ENCODE data around the gene KHDC1L. TPM values are rescaled to one million over a fixed set of nuclear protein-coding genes. Genes with fewer than 3 reads are reported as not detected.
"Not testable (repeated sequence)": the region's sequence is repeated elsewhere in the genome, so short reads cannot be mapped to it uniquely, and the experiment has no call there.

Gene KHDC1L
- total RNA-seq, 1 experiment from 2014 or later, result 1.1 TPM

- H3K27me3 ChIP-seq (ENCODE audit: insufficient read depth, low read depth), result no peaks in the 10 kb centered on the region
- no peaks in the 10 kb centered on the region for H3K9me3 ChIP-seq (ENCODE audit: insufficient read depth, low read depth)
- H3K9me2 ChIP-seq (ENCODE audit: insufficient read depth), result no peaks in the 10 kb centered on the region; the same call in 1 of the 2 replicates
- CTCF ChIA-PET, result no interaction called here
- no peaks in the 10 kb centered on the region for H4K20me1 ChIP-seq (ENCODE audit: insufficient read depth)
- POLR2A ChIA-PET (ENCODE audit: unreplicated experiment), result no interaction called here
- H3K4me3 ChIP-seq, result no peak overlapping the region
- H3K36me3 ChIP-seq (ENCODE audit: low read depth), result no peaks in the 10 kb centered on the region
- no peaks in the 10 kb centered on the region for H3K79me2 ChIP-seq (ENCODE audit: low read depth)
- TF ChIP-seq EZH2 (IDR thresholded peaks at IDR 0.05; ENCODE audit: low read depth), result no peak
- no peak for DNase-seq
- H3K27ac ChIP-seq, result no peak overlapping the region
- H3K4me1 ChIP-seq (replicated peaks; ENCODE audit: insufficient read depth), result no peaks in the 10 kb centered on the region
- H3K4me2 ChIP-seq, result no peak overlapping the region
- H3F3A ChIP-seq (ENCODE audit: insufficient read depth, low read depth), result no peaks in the 10 kb centered on the region
- intact Hi-C loops (cut with micrococcal nuclease; ENCODE audit: unreplicated experiment), result no loop called here
- H2AFZ ChIP-seq, result no peak overlapping the region
- BruUV-seq (replicated peaks), result no TSS peak
Measured at GRCh38 chr6:73242001-73242400, 16.7 kb upstream of the KHDC1L start.

- no peaks in the 10 kb centered on the region for H3K27me3 ChIP-seq (ENCODE audit: insufficient read depth, low read depth)
- DNase-seq, result no peak
- H3K9me3 ChIP-seq (ENCODE audit: insufficient read depth, low read depth), result no peaks in the 10 kb centered on the region
- CTCF ChIA-PET, result no interaction called here
- H3K79me2 ChIP-seq (ENCODE audit: low read depth), result no peaks in the 10 kb centered on the region
- no peak overlapping the region for H3K4me3 ChIP-seq
- H3K9me2 ChIP-seq (ENCODE audit: insufficient read depth), result no peaks in the 10 kb centered on the region; the same call in 1 of the 2 replicates
- H3F3A ChIP-seq (ENCODE audit: insufficient read depth, low read depth), result peaks cover 4% of the 10 kb centered on the region; the same call in 1 of the 2 replicates
- no peak overlapping the region for H2AFZ ChIP-seq
- no peak overlapping the region for H3K27ac ChIP-seq
- TF ChIP-seq EZH2 (IDR thresholded peaks at IDR 0.05; ENCODE audit: low read depth) (no peak), CTCF (conservative IDR thresholded peaks at IDR 0.05) (no peak)
- POLR2A ChIA-PET (ENCODE audit: unreplicated experiment), result no interaction called here
- no peak overlapping the region for H3K4me2 ChIP-seq
- intact Hi-C loops (cut with micrococcal nuclease; ENCODE audit: unreplicated experiment), result no loop called here
- H4K20me1 ChIP-seq (ENCODE audit: insufficient read depth), result no peaks in the 10 kb centered on the region
- no peaks in the 10 kb centered on the region for H3K36me3 ChIP-seq (ENCODE audit: low read depth)
- no TSS peak for BruUV-seq (replicated peaks)
- H3K4me1 ChIP-seq (replicated peaks; ENCODE audit: insufficient read depth), result no peaks in the 10 kb centered on the region; the same call in 1 of the 2 replicates
Measured at GRCh38 chr6:73240730-73241129, 15.4 kb upstream of the KHDC1L start.

GRCh38 chr6:73236144-73236750 lies 11.0 kb upstream of the KHDC1L start:
- no peak for TF ChIP-seq CTCF (conservative IDR thresholded peaks at IDR 0.05)
- no peak for TF ChIP-seq EZH2 (IDR thresholded peaks at IDR 0.05; ENCODE audit: low read depth)
- no peaks in the 10 kb centered on the region for H4K20me1 ChIP-seq (ENCODE audit: insufficient read depth)
- ChIA-PET CTCF (no interaction called here), POLR2A (ENCODE audit: unreplicated experiment) (no interaction called here)
- peak in 1 of 2 experiments; percentile 79 for DNase-seq
- BruUV-seq (replicated peaks), result no TSS peak
- H3K4me1 ChIP-seq (replicated peaks; ENCODE audit: insufficient read depth), result peaks cover 4% of the 10 kb centered on the region; the same call in 1 of the 2 replicates
- H3K9me2 ChIP-seq (ENCODE audit: insufficient read depth), result no peaks in the 10 kb centered on the region
- H3K36me3 ChIP-seq (ENCODE audit: low read depth), result no peaks in the 10 kb centered on the region
- peak overlapping the region; percentile 74 for H3K27ac ChIP-seq
- H3K9me3 ChIP-seq (ENCODE audit: insufficient read depth, low read depth), result no peaks in the 10 kb centered on the region
- H3F3A ChIP-seq (ENCODE audit: insufficient read depth, low read depth), result peaks cover 4% of the 10 kb centered on the region
- no peak overlapping the region for H2AFZ ChIP-seq
- intact Hi-C loops (cut with micrococcal nuclease; ENCODE audit: unreplicated experiment), result no loop called here
- no peak overlapping the region for H3K4me3 ChIP-seq
- H3K27me3 ChIP-seq (ENCODE audit: insufficient read depth, low read depth), result no peaks in the 10 kb centered on the region
- no peaks in the 10 kb centered on the region for H3K79me2 ChIP-seq (ENCODE audit: low read depth)
- H3K4me2 ChIP-seq, result no peak overlapping the region

- TF ChIP-seq EZH2 (IDR thresholded peaks at IDR 0.05; ENCODE audit: low read depth), result no peak
- TF ChIP-seq CTCF (conservative IDR thresholded peaks at IDR 0.05), result no peak
- BruUV-seq (replicated peaks), result no TSS peak
- peak in 1 of 2 experiments; percentile 63 for DNase-seq
- Histone ChIP-seq H3K4me3 (no peak overlapping the region), H3K9me2 (ENCODE audit: insufficient read depth) (no peaks in the 10 kb centered on the region), H4K20me1 (ENCODE audit: insufficient read depth) (no peaks in the 10 kb centered on the region), H3K27me3 (ENCODE audit: insufficient read depth, low read depth) (no peaks in the 10 kb centered on the region), H3K36me3 (ENCODE audit: low read depth) (no peaks in the 10 kb centered on the region), H3K4me1 (replicated peaks; ENCODE audit: insufficient read depth) (peaks cover 4% of the 10 kb centered on the region; the same call in 1 of the 2 replicates), H3K79me2 (ENCODE audit: low read depth) (no peaks in the 10 kb centered on the region), H3K4me2 (no peak overlapping the region), H3K9me3 (ENCODE audit: insufficient read depth, low read depth) (no peaks in the 10 kb centered on the region), H2AFZ (no peak overlapping the region), H3F3A (ENCODE audit: insufficient read depth, low read depth) (peaks cover 4% of the 10 kb centered on the region), H3K27ac (0 out of 2 replicates have a peak overlapping the region, but pooled peaks have one; percentile 13)
- intact Hi-C loops (cut with micrococcal nuclease; ENCODE audit: unreplicated experiment), result no loop called here
- CTCF ChIA-PET, result no interaction called here
- POLR2A ChIA-PET (ENCODE audit: unreplicated experiment), result no interaction called here
Measured at GRCh38 chr6:73234733-73235132, 9.4 kb upstream of the KHDC1L start.

GRCh38 chr6:73233971-73234370 lies 8.7 kb upstream of the KHDC1L start:
- BruUV-seq (replicated peaks); CTCF ChIA-PET; H3K27ac ChIP-seq; intact Hi-C loops (cut with micrococcal nuclease; ENCODE audit: unreplicated experiment); H3K9me3 ChIP-seq (ENCODE audit: insufficient read depth, low read depth); H3K4me1 ChIP-seq (replicated peaks; ENCODE audit: insufficient read depth); H3K27me3 ChIP-seq (ENCODE audit: insufficient read depth, low read depth); H3K4me2 ChIP-seq; POLR2A ChIA-PET (ENCODE audit: unreplicated experiment); H3K36me3 ChIP-seq (ENCODE audit: low read depth); H3F3A ChIP-seq (ENCODE audit: insufficient read depth, low read depth); H3K9me2 ChIP-seq (ENCODE audit: insufficient read depth); H3K79me2 ChIP-seq (ENCODE audit: low read depth); H2AFZ ChIP-seq; DNase-seq; H4K20me1 ChIP-seq (ENCODE audit: insufficient read depth); H3K4me3 ChIP-seq: not testable (repeated sequence)

Measured in PC-9 (cell line).